NAMALWA (cell line): ENCODE measurements around the gene CKAP2L.
"Not testable (repeated sequence)": the region's sequence is repeated elsewhere in the genome, so short reads cannot be mapped to it uniquely, and the experiment has no call there.

Source experiments
- DNase-seq: peaks from one replicate; pipeline ENCODE4 v3.0.0-alpha.2; 2015; ENCODE audit warnings: low spot score

CKAP2L gene

GRCh38 chr2:112709703-112710102 is 54.7 kb downstream of the CKAP2L start:
- no peak for DNase-seq

DNA sequence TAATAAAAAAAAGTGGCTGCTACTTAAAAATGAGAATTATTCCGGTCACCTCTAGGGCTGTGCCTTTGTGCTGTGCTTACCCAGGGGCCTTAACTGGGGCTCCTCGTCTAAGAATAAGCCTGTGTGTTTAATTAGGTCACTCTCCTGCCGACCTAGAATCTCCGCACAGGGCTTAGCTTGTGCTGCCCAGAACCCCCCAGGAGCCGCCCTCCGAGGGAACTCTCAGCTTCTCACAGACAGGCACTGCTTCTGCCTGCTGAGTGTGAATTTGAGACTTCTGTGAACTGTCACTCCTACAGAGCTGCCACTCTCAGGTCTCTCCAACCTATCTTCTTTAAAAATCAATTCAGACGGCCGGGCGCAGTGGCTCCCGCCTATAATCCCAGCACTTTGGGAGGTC is 55.4 kb downstream of the CKAP2L start:
- no peak for DNase-seq

DNA sequence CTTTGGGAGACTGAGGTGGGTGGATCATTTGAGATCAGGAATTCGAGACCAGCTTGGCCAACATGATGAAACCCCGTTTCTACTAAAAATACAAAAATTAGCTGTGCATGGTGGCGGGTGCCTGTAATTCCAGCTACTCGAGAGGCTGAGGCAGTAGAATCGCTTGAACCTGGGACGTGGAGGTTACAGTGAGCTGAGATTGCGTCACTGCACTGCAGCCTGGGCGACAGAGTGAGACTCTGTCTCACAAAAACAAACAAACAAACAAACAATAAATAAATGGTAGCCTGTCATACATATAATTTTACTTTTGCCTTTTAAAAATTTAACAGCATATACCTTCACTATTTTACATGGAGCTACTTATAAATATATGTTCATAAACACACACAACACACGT is 57.5 kb downstream of the CKAP2L start:
- DNase-seq = not testable (repeated sequence)

- DNase-seq = no peak
Observed at GRCh38 chr2:112706170-112706664, 58.2 kb downstream of the CKAP2L start.

DNA sequence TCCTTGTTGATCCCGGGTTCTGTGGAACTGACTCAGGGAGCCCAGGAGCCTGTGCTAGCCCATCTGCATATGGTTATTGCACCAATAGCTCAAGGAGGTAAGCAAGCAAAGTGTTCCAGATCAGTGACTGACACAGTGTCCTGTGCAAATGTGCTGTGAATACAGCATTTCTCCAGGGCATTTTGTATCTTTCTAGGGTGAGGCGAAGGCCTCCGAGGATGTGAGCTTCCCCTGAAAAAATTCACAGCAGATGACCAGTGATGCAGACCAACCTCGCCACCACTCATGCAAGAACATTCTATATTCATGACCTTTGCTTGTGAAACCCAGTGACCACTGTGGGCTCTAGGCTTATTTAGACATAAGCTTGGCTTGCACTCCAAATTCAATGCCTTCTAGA is 58.8 kb downstream of the CKAP2L start:
- no peak for DNase-seq

DNA sequence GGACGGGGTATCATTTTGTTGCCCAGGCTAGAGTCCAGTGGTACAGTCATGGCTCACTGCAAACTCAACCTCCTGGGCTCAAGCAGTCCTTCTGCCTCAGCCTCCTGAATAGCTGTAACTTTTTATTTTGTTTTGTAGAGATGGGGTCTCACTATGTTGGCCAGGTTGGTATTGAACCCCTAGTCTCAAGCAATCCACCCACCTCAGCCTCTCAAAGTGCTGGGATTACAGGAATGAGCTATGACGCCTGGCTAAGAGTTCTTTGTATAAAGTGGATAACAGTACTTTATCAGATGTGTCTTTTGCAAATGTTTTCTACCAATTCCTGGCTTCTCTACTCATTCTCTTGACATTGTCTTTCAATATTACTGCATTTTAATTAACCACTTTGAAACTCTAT is 60.7 kb downstream of the CKAP2L start:
- DNase-seq = no peak

GRCh38 chr2:112701052-112701451 is 63.4 kb downstream of the CKAP2L start:
- DNase-seq = no peak

DNA sequence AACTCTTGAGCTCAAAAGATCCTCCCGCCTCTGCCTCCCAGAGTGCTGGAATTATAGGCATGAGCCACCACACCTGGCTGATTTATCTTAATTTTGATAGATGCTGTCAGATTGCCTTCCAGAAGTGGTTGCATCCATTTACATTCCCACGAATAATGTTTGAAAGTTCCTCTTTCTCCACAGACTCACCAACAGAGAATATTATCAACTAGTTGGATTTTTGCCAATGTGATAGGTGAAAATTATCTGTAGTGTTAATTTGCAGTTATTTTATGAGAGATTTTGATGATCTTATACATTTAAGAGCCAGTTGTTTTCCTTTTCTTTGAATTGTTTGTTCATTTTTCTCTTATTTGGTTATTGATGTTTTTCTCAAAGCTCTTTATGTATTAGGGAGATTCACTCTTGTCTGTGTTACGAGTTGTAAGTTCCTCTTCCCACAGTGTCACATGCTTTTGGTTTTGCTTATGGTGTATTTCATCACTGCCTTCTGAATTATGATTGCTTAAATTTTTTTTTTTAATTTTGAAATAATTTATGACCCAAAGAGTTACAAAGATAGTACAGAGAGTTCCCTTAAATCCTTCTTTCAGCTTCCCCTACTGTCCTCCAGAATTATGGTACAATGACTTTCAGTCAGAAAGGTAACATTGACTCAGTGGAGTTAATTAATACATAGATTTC is 64.3 kb downstream of the CKAP2L start:
- no peak for DNase-seq

GRCh38 chr2:112698834-112699515 is 65.4 kb downstream of the CKAP2L start:
- DNase-seq = no peak

DNA sequence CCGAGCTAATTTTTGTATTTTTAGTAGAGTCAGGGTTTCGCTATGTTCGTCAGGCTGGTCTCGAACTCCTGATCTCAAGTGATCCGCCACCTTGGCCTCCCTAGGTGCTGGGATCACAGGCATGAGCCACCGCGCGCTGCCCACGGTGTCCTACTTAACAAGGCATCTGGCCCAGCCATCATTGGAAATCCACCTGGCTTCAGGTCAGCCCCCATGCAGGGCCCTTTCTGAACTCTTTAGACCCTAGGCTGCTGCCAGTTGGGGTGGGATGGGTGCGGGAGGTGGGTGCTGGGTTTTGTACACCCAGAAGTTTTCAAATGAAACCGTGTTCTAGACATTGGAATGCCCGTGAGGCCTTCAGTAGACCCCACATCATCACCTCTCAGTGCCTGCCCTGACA is 70.2 kb downstream of the CKAP2L start:
- no peak for DNase-seq

DNA sequence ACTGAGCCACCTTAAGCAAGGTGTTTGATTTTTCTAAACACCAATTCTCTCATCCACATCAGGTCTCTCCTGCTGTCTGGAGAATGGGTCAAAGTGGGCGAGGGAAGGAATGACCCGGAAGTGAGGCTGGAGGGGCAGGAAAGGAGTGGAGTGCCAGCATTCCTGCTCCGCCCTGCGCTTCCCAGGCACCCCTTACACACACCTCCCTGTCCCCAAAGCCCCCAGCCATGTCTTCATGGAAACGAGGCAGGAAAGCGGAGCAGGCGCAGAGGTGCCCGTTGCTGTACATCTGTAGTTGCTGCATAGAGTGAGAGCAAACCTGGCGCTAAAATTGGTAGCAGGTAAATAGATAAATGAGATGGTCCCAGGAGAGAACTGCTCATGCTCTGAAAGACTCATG is 70.8 kb downstream of the CKAP2L start:
- DNase-seq = no peak

DNA sequence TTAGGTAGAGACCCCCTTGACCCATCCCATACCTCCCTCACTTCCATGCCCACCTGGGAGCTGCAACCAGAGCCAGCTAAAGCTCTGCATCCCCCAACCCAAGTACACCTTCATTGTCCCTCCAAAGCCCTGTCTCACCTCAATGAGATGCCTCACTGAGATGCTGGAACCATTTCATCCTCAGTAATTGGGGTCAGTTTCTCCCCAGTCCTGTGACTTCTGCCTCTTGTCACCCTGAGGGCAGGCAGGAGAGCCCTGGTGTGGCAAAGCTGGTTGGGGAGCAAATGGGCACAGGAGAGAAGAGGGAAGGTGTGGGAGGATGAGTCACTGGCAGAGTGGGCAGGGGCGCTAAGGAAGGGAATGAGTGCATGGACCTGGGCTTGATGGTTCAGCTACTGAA is 71.5 kb downstream of the CKAP2L start:
- DNase-seq = no peak

GRCh38 chr2:112692495-112692911 is 71.9 kb downstream of the CKAP2L start:
- no peak for DNase-seq

- no peak for DNase-seq
Observed at GRCh38 chr2:112691881-112692281, 72.5 kb downstream of the CKAP2L start.

DNA sequence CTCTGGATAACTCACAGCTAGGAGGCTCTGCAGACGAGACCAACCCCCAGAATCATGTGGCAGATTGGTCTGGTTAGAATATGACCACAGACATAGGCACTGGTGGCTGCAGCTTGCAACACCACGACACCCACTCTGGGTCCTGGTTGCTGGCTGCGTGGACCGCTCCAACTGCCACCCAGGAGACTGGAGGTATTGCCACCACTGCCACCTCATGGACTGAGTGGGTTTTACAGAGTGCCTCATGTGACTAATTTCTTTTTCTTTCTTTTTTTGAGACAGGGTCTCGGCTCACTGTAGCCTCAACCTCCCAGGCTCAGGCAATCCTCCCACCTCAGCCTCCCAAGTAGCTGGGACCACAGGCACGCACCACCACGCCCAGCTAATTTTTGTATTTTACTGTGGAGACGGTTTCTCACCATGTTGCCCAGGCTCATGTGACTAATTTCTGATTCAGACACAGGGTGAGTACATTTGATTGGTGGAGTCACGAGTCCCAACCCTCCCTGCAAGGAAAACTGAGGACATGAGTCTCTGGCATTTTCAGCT is 73.5 kb downstream of the CKAP2L start:
- peak; percentile 76 for DNase-seq

- DNase-seq = no peak
Observed at GRCh38 chr2:112688086-112688880, 76.1 kb downstream of the CKAP2L start.

GRCh38 chr2:112687522-112687921 is 76.9 kb downstream of the CKAP2L start:
- DNase-seq = no peak
